Measurements from ENCODE around the gene USP35.

USP35 gene, protein sequence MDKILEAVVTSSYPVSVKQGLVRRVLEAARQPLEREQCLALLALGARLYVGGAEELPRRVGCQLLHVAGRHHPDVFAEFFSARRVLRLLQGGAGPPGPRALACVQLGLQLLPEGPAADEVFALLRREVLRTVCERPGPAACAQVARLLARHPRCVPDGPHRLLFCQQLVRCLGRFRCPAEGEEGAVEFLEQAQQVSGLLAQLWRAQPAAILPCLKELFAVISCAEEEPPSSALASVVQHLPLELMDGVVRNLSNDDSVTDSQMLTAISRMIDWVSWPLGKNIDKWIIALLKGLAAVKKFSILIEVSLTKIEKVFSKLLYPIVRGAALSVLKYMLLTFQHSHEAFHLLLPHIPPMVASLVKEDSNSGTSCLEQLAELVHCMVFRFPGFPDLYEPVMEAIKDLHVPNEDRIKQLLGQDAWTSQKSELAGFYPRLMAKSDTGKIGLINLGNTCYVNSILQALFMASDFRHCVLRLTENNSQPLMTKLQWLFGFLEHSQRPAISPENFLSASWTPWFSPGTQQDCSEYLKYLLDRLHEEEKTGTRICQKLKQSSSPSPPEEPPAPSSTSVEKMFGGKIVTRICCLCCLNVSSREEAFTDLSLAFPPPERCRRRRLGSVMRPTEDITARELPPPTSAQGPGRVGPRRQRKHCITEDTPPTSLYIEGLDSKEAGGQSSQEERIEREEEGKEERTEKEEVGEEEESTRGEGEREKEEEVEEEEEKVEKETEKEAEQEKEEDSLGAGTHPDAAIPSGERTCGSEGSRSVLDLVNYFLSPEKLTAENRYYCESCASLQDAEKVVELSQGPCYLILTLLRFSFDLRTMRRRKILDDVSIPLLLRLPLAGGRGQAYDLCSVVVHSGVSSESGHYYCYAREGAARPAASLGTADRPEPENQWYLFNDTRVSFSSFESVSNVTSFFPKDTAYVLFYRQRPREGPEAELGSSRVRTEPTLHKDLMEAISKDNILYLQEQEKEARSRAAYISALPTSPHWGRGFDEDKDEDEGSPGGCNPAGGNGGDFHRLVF

DNA sequence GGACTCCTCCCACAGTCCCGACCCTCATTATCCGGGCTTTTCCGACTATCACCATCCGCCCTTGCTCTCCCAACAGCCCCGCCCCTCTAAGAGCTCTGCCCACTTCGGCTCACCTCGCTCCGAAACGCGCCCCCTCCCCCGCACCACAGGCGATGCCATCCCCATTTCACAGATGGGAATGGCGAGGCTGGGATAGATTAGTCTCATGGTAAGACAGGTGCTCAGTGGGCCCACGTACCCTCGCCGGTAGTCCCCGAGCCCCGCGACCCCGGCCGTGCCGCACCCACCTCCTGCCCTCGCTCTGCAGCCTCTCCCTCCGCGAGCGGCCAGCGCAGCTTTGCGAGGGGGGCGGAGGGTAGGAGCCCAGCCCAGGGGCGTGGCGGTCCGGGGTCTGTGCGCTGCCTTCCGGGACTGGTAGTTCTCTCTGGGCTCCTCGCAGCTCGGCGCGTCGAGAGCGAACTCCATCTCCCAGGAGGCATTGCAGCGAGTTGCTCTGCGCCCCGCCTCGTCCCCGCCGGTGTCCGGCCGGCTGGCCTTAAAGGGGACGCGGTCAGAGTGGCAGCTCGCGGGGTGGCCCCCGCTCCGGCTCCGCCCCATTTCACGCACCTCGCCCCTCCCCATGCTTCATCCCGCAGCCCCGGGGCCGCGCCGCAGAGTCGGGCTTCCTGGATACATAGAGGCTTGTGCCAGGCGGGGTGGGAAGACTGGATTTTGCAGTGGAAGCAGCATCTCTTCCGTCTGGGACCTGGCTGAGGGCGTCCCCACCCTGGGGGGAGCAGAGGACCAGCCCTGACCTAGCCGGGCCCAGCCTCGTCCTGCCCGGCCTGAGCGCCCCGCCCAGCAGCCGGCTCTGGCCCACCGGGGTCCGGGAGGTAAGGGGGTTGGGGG lies at the start of gene USP35, which contains the start of gene KCTD21:
Gene USP35 (plus strand): TSS at position 634 of the 888 bp plus-strand sequence. CDS start 7,327 bp downstream, outside the sequence.
Gene KCTD21 (minus strand): TSS at position 341 of the 888 bp plus-strand sequence. CDS start 14,072 bp downstream, outside the sequence.
- ATAC-seq: peak; percentile 94 to 95

- peak; percentile 94 for ATAC-seq
Measured at GRCh38 chr11:78139422-78140391, 49.0 kb upstream of the USP35 start, which contains the start of gene ALG8. Gene ALG8, minus strand, starts transcription at chr11:78139626. Its CDS starts 38 bp downstream, at chr11:78139588.

DNA sequence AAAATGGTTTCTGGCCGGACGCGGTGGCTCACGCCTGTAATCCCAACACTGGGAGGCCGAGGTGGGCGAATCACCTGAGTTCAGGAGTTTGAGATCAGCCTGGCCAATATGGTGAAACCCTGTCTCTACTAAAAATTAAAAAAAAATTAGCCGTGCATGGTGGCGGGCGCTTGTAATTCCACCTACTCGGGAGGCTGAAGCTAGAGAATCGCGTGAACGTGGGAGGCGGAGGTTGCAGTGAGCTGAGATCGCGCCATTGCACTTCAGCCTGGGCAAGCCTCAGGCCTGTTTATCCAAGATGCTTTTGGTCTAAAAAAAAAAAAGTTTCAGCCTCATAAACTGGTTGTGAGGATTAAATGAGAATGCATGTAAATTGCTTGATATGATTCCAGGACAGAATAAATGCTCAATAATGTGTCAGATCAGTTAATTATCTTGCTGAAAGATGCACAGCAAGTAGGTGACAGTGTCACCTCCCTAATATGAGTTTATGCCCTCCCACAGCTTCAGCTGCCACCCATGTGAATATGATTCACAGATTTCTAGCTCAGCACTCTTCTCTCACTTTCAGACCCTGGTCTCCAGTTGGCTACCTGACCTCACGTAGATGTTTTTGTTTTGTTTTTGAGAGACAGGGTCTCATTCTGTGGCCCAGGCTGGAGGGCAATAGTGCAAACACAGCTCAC lies 48.2 kb upstream of the USP35 start:
- ATAC-seq: no peak

GRCh38 chr11:78145511-78146025 lies 43.2 kb upstream of the USP35 start:
- no peak for ATAC-seq

- ATAC-seq: no peak
Measured at GRCh38 chr11:78147807-78148206, 40.9 kb upstream of the USP35 start.

DNA sequence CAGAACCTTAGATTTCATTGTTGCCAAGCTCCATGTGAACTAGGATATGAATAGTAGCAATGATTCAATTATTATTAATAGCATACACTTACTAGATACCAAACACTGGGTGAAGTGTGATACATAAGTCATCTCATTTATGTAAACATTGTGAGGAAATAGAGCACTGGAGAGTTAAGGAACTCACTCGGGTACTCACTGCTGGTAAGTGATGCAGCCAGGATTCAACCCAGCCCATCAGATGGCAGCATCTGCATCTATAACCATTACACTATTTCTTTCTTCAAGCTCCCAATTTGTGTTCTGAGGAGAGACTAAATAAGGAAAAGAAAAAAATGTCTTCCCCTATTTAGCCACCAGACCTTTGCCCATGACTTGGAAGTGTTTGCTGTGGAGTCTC lies 39.1 kb upstream of the USP35 start:
- no peak for ATAC-seq

DNA sequence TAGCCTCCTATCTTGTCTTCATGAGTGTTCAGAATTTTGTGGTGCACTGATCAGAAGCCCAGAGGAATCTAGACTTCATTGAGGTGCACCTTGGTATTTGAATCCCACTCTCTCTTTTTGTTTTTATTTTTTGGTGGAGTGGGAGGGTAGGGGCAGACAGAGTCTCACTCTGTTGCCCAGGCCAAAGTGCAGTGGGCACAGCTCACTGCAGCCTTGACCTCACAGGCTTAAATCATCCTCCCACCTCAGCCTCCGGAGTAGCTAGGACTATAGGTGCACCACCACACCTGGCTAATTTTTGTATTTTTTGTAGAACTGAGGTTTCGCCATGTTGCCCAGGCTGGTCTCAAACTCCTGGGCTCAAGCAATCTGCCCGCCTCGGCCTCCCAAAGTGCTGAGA lies 38.4 kb upstream of the USP35 start:
- ATAC-seq: no peak

DNA sequence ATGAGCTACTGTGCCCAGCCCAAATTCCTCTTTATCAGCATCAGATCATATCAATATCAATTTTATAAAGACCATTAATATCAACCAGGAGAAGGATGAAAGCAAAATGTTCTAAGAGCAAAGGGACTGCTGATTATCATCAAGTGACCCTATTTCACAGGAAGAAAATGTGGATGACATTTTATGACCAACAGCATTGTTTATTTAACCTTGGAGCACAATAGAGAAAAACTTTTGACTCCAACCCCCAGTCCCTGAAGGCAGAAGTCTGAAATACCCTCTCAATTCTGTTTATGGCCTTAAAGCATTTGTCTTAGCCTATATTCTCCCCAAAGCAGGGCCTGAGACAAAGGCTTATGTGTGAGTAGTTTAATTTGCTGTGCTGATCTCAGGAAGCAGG lies 38.0 kb upstream of the USP35 start:
- ATAC-seq: no peak

DNA sequence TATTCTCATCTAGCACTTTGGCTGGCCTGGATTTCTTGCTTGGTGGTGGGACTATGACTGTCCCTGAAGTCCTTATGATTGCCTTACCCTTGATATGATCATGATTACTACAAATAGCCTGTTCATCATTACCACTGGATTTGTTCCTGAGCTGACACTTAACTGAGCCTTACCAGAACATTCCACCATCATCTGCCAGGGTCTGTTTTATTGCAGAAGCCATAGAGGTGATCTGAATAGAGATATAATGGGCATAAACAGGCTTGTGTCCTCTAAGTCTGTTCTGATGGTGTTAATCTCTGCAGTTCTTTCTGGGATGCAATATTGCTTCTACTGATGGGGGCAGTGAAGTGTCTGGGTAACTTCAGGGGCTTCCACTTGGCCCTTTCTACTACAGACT lies 36.9 kb upstream of the USP35 start:
- no peak for ATAC-seq

GRCh38 chr11:78156127-78156844 lies 32.4 kb upstream of the USP35 start:
- no peak for ATAC-seq

DNA sequence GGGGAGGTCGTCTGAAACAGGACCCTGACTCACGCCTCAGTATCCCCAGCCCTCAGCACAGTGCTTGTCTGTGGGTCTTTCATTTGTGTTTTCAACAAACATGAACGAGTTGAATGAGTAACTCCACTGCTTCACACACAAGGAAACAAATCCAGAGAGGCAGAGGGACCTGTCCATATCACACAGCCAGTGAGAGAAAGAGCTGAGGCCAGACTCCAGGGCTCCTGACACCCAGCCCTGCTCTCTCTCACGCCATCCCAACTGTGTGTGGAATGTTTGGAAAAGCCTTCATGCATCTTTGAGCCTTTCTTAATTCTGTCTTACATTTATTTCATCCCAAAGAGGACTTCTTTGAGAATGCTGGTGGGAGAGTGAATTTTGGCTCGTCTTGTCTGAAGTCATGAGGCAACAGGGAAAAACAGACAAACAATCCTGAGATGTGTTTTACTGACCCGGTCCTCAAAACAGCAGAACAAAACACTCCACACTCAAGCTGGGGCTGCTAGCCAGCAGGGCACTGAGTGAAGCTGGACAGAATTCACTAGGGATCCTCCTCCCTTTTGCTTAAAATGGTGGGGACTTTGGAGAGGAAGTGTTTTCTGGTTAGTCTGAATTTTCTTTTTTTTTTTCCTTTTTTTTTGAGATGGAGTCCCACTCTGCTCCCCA lies 29.6 kb upstream of the USP35 start:
- ATAC-seq: no peak

DNA sequence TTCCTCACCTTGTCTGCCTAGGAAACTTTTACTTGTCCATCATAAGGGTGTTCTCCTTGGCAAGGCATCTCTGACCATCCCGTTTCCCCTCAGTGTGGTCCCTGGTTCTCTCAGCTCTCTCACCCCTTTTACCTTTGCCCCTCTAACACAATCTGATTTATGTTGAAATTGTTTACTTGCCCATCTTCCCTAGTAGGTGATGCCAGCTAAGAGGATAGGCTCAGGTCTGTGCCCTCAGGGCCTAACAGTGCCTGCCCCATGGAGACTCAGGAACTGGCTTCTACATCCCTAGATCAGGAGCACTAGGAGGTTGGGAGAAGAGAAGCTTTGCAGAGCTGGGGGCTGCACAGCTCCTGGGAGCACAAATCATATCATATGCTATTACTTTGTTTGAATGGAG lies 28.2 kb upstream of the USP35 start:
- no peak for ATAC-seq

DNA sequence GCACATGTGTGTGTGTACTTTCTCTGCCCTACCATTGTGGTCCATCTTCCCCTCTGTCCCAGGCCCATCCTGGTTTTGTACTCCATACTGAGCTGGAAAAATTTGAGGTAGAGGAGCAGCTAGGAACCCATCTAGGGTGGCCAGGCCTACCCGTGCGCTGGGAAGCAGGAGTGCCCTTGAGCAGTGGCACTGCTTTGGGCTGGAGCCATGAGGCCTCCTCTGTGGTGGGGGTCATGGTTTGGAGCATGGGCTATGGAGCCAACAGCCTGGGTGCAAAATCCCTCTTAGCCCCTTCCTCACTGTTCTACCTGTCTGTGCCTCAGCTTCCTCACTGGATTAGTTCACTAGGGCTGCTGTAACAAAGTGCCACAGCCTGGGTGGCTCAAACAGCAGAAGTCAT lies 27.4 kb upstream of the USP35 start:
- no peak for ATAC-seq

DNA sequence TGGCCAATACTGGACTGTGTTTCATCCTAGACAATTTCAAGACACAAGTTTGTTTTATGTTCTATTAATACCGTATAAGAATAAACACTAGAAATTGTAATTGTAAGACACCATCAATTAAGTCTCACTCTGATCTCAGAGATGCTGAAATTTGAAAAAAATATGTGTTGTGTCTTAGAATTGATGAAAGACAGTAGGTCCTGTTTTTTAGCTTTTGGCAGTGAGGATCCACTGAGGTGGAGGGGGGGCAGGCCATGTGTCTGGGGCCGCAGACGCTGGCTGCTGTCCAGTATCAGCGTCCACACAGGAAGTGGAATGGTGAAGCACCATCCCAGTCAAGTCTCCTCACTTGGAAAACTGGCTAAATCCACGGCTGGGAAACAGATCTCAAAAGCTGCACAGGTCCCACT lies 26.8 kb upstream of the USP35 start:
- no peak for ATAC-seq

DNA sequence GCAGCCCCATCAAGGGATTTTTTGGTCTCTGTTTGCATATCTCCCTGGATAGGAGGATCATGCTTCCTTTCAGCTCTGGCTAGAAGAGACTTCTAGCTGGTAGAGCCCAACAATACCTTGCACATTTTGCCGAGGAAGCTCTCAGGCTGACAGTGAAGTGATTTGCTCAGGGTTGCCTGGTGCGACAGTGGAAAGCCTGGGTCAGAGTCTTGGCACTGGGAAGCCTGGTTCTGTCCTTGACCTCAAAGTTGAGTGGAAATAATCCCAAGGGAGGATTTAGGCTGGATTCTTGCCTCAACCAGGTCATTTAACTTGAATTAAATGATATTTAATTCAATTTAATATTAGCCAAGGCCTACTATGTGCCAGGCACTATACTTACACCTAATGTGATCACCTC lies 24.9 kb upstream of the USP35 start:
- ATAC-seq: no peak

DNA sequence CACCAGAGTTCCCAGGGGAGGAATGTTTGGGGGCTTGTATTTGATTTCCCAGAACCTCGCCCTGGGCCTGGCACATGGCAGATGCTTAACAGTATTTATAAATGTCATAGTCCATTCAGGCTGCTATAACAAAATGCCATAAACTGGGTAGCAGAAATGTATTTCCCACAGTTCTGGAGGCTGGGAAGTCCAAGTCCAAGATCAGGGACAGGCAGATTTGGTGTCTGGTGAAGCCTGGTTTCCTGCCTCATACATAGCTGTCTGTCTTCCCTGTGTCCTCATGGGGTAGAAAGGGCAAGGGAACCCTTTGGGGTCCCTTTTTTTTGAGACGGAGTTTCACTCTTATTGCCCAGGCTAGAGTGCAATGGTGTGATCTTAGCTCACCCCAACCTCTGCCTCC lies 24.2 kb upstream of the USP35 start:
- no peak for ATAC-seq

DNA sequence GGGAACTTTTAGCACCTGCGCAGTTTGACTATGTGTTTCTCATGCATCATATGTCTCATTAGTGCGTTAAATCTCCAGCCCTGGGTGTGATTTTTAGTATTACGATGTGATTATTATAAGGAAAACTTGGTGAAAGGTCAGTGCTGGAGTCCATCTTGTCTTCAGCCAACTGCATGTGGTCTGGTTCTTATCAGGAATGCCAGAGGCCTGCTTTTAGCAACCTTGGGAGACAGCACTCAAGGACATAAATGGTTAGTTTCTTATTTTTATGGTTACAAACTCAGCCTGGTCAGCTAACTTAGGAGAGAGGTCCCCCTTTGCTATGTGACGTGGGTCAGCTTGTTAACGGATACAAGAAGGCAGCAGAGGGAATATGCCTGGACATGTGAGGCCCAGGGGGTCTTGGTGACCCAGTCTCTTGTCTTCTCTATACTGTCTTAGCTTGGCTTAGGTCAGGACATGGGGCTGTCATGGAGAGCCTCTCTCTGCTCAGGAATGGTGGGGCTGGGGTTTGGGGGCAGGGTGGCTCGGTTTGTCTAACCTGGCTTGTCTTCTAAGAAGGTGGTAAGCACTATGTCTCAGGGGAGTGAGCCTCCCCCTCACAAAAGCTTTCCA lies 21.8 kb upstream of the USP35 start:
- no peak for ATAC-seq
